ENCODE measurements around the gene TEF.

The TEF gene

DNA sequence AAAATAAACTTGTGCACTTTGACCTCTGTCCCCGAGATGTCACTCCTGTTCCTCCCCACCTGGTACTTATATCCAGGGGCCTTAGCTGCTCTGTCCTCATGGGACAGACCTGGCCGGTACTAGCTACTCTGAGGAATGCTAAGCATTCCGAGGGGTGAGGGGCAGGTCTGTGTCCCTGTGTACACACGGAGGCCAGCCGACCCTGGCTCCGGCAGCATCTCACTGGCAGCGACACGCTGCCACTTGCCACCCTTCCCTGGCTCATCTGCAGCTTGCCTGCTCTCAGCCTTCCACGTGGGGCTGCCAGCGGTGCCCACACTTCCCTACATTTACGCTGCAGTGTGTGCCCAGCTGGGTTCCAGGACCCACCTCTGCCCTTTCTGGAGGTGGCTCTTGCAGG, 21.6 kb upstream of the TEF start:
- H3K4me3 ChIP-seq (ENCODE audit: low read depth, low read length): no peak overlapping the region
- TF ChIP-seq, protein P1, sequence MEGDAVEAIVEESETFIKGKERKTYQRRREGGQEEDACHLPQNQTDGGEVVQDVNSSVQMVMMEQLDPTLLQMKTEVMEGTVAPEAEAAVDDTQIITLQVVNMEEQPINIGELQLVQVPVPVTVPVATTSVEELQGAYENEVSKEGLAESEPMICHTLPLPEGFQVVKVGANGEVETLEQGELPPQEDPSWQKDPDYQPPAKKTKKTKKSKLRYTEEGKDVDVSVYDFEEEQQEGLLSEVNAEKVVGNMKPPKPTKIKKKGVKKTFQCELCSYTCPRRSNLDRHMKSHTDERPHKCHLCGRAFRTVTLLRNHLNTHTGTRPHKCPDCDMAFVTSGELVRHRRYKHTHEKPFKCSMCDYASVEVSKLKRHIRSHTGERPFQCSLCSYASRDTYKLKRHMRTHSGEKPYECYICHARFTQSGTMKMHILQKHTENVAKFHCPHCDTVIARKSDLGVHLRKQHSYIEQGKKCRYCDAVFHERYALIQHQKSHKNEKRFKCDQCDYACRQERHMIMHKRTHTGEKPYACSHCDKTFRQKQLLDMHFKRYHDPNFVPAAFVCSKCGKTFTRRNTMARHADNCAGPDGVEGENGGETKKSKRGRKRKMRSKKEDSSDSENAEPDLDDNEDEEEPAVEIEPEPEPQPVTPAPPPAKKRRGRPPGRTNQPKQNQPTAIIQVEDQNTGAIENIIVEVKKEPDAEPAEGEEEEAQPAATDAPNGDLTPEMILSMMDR (IDR thresholded peaks at IDR 0.05; ENCODE audit: borderline replicate concordance, insufficient read depth, low read depth, low read length): no peak

- no peak overlapping the region for H3K4me3 ChIP-seq (ENCODE audit: low read depth, low read length)
- TF ChIP-seq, protein P1 (IDR thresholded peaks at IDR 0.05; ENCODE audit: borderline replicate concordance, insufficient read depth, low read depth, low read length): no peak
These were observed 19.9 kb upstream of the TEF start for GRCh38 chr22:41361716-41362310.

DNA sequence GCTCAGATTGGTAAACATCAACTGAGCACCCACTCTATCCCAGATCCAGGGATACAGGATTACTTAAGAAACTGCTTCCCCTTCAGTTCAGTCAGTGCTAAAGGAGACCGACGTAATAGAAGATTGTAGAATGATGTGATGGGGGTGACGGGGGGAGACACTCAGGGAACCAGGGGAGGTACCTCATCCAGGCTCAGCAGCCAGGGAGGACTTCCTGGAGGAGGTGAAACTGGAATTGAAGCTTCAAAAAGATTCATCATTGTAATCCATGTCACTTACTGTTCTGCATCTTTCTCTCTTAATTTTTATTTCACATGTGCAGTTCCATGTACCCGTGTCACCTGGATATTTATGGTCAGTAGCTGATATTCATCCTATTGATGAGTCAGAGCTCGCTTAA, 19.1 kb upstream of the TEF start:
- TF ChIP-seq, protein P1 (IDR thresholded peaks at IDR 0.05; ENCODE audit: borderline replicate concordance, insufficient read depth, low read depth, low read length): no peak

DNA sequence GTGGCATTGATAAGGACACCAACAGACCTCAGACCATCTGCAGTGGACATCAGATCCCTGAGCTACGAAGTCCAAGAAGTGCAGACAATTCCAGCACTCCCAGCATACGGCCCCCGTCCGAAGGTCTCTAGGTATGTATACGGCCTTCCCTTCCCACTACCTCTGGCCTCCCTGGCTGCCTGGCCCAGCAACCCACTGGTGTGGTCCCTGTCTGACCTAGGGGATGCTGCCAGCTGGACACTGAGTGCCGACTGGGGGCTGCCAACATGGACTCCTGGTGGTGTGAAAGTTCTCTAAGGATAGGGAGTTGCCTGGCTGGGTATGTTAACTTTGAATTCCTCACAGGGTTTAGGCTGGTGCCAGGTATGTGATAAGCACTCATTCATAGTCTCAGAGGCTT, 17.5 kb upstream of the TEF start:
- H3K4me3 ChIP-seq (ENCODE audit: low read depth, low read length): no peak overlapping the region
- TF ChIP-seq, protein P1 (IDR thresholded peaks at IDR 0.05; ENCODE audit: borderline replicate concordance, insufficient read depth, low read depth, low read length): no peak

More for the DNA sequence above, 19.1 kb upstream of the TEF start:
- H3K4me3 ChIP-seq (ENCODE audit: low read depth, low read length): no peak overlapping the region

DNA sequence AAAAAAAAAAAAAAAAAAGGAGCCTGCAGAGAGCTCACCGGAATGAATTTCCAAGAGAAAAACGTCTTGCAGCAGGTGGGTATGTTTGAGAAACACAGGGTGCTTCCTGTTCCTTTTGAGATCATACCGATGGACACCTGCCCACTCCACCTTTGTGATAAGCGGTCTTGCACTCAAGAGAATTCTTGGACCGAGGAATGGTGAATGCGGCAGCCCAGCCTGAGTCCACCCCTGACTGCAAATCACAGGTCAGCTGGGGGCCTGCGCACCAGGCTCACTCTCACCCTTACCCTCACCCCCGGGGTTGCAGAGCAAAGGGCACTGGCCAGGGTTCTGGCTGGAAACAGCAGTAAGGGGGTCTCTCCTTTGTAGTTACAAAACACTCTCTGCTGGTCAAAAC, 16.8 kb upstream of the TEF start:
- TF ChIP-seq, protein P1 (IDR thresholded peaks at IDR 0.05; ENCODE audit: borderline replicate concordance, insufficient read depth, low read depth, low read length): no peak
- no peak overlapping the region for H3K4me3 ChIP-seq (ENCODE audit: low read depth, low read length)

- TF ChIP-seq, protein P1 (IDR thresholded peaks at IDR 0.05; ENCODE audit: borderline replicate concordance, insufficient read depth, low read depth, low read length): no peak
- no peak overlapping the region for H3K4me3 ChIP-seq (ENCODE audit: low read depth, low read length)
These were observed 16.3 kb upstream of the TEF start for GRCh38 chr22:41365425-41365824.

- TF ChIP-seq, protein P1 (IDR thresholded peaks at IDR 0.05; ENCODE audit: borderline replicate concordance, insufficient read depth, low read depth, low read length): no peak
- H3K4me3 ChIP-seq (ENCODE audit: low read depth, low read length): no peak overlapping the region
These were observed 15.3 kb upstream of the TEF start for GRCh38 chr22:41366323-41367029.

All from GM12875 (cell line).